GM21619 (cell line): Measurements from ENCODE around the gene BABAM2.
"Not testable (repeated sequence)": the region's sequence is repeated elsewhere in the genome, so short reads cannot be mapped to it uniquely, and the experiment has no call there.

ENCODE experiments used
- ATAC-seq: cut with Tn5 transposase; IDR thresholded peaks from one replicate; pipeline ENCODE4 v1.9.1; 2021; ENCODE audit not compliant: unreplicated experiment

The BABAM2 gene

GRCh38 chr2:27972311-27972710, 81.8 kb downstream of the BABAM2 start:
- no peak for ATAC-seq

GRCh38 chr2:27973592-27973991, 83.1 kb downstream of the BABAM2 start:
- no peak for ATAC-seq

GRCh38 chr2:27976308-27976707, 85.8 kb downstream of the BABAM2 start:
- ATAC-seq: no peak

GRCh38 chr2:27977731-27978312, 87.3 kb downstream of the BABAM2 start:
- no peak for ATAC-seq

- ATAC-seq: not testable (repeated sequence)
Observed at GRCh38 chr2:27978761-27979160, 88.2 kb downstream of the BABAM2 start.

- no peak for ATAC-seq
Observed at GRCh38 chr2:27980242-27980641, 89.7 kb downstream of the BABAM2 start.

GRCh38 chr2:27984153-27984552, 93.6 kb downstream of the BABAM2 start:
- ATAC-seq: no peak

- no peak for ATAC-seq
Observed at GRCh38 chr2:27988306-27988705, 97.8 kb downstream of the BABAM2 start.

- no peak for ATAC-seq
Observed at GRCh38 chr2:27988718-27989117, 98.2 kb downstream of the BABAM2 start.

GRCh38 chr2:27989149-27989548, 98.6 kb downstream of the BABAM2 start:
- no peak for ATAC-seq

- no peak for ATAC-seq
Observed at GRCh38 chr2:27990030-27990590, 99.6 kb downstream of the BABAM2 start.

GRCh38 chr2:27991146-27991545, 100.6 kb downstream of the BABAM2 start:
- no peak for ATAC-seq

- no peak for ATAC-seq
Observed at GRCh38 chr2:27992787-27993401, 102.4 kb downstream of the BABAM2 start.

GRCh38 chr2:27993402-27993787, 102.9 kb downstream of the BABAM2 start:
- no peak for ATAC-seq

GRCh38 chr2:27993950-27994728, 103.6 kb downstream of the BABAM2 start:
- no peak for ATAC-seq

GRCh38 chr2:27996156-27996922, 105.8 kb downstream of the BABAM2 start:
- ATAC-seq: no peak

- ATAC-seq: no peak
Observed at GRCh38 chr2:28000287-28000686, 109.8 kb downstream of the BABAM2 start.

- no peak for ATAC-seq
Observed at GRCh38 chr2:28002181-28002580, 111.7 kb downstream of the BABAM2 start.

- ATAC-seq: no peak
Observed at GRCh38 chr2:28004086-28004485, 113.6 kb downstream of the BABAM2 start.

GRCh38 chr2:28009732-28010131, 119.2 kb downstream of the BABAM2 start:
- ATAC-seq: no peak

GRCh38 chr2:28011322-28011737, 120.8 kb downstream of the BABAM2 start:
- ATAC-seq: no peak
